ENCODE measurements around the gene FUT3. TPM values are rescaled to one million over a fixed set of nuclear protein-coding genes. Genes with fewer than 3 reads are reported as not detected.
A peak's percentile ranks its signal among the peaks of the same experiment; 100 is the strongest.

The FUT3 gene
- total and polyA plus RNA-seq, 8 donors: 1.1 to 119 (median 7.8) TPM

DNA sequence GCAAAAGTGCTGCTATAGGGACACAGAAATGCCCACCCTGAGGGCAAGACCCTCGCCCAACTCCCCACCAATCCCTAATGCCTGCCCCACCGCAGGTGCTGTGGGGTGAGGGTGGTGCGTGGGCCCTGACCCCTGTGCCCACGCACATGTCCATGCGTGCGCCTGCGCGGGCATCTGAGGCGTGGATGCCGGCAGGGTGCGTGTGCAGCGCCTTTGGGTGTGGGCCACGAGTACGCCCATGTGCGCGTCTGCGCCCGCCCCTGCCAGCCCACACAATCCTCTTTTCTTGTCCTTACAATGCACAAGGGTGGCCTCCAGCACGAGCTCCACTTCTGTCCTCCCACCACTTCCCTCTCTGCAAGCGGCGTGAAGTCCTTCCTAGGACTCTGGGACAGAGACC, 26.1 kb downstream of the FUT3 start:
- WGBS, 5 donors: 88 to 93% (median 91%) methylated on average over 18 to 21 of the region's 21 CpGs
- H3K4me1 ChIP-seq: peaks cover 33 to 55% (median 41%) of the 10 kb centered on the region in 4 donors
- peaks cover 0 to 18% (median 0%) of the 10 kb centered on the region in 3 donors for H3K27me3 ChIP-seq
- intact Hi-C loops (cut with DNase I; ENCODE audit: low total_unique reads): no loop called here
- H3K9me3 ChIP-seq: no peaks in the 10 kb centered on the region
- no peak overlapping the region for H3K27ac ChIP-seq
- H3K36me3 ChIP-seq: no peaks in the 10 kb centered on the region
- no peak for TF ChIP-seq POLR2A (IDR thresholded peaks at IDR 0.05)
- no peak overlapping the region for H3K4me3 ChIP-seq
- DNase-seq: peak in 1 of 2 donors; percentile 10

DNA sequence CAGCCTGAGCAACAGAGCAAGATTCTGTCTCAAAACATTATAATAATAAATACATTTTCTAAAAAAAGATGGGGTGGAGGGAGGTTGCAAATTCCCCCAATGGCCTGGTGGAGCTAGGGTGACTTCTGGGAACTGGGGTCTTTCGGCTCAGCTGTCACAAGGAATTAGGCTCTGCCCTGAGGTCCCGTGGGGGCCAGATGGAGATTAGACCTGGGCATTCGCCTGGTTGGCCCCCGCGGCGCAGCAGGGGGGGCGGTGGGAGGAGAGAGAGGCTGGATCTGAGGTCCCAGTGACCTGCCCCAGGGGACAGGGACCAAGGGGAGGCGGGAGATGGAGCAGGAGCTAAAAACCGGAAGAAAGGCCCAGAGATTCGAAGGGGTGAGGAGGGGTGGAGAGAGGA, 26.5 kb downstream of the FUT3 start:
- 84 to 88% (median 88%) methylated on average over 10 of the region's 10 CpGs for WGBS, 5 donors
- Histone ChIP-seq H3K4me1 (peaks cover 33 to 53% (median 41%) of the 10 kb centered on the region in 4 donors), H3K27ac (no peak overlapping the region), H3K36me3 (no peaks in the 10 kb centered on the region), H3K4me3 (no peak overlapping the region), H3K27me3 (peaks cover 0 to 15% (median 0%) of the 10 kb centered on the region in 3 donors), H3K9me3 (no peaks in the 10 kb centered on the region)
- TF ChIP-seq, protein P1, sequence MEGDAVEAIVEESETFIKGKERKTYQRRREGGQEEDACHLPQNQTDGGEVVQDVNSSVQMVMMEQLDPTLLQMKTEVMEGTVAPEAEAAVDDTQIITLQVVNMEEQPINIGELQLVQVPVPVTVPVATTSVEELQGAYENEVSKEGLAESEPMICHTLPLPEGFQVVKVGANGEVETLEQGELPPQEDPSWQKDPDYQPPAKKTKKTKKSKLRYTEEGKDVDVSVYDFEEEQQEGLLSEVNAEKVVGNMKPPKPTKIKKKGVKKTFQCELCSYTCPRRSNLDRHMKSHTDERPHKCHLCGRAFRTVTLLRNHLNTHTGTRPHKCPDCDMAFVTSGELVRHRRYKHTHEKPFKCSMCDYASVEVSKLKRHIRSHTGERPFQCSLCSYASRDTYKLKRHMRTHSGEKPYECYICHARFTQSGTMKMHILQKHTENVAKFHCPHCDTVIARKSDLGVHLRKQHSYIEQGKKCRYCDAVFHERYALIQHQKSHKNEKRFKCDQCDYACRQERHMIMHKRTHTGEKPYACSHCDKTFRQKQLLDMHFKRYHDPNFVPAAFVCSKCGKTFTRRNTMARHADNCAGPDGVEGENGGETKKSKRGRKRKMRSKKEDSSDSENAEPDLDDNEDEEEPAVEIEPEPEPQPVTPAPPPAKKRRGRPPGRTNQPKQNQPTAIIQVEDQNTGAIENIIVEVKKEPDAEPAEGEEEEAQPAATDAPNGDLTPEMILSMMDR (IDR thresholded peaks at IDR 0.05): no peak
- TF ChIP-seq POLR2AphosphoS5 (IDR thresholded peaks at IDR 0.05) (no peak), POLR2A (IDR thresholded peaks at IDR 0.05) (no peak), EP300 (IDR thresholded peaks at IDR 0.05) (no peak)
- DNase-seq: peak in 1 of 2 donors; percentile 3
- intact Hi-C loops (cut with DNase I; ENCODE audit: low total_unique reads): no loop called here

DNA sequence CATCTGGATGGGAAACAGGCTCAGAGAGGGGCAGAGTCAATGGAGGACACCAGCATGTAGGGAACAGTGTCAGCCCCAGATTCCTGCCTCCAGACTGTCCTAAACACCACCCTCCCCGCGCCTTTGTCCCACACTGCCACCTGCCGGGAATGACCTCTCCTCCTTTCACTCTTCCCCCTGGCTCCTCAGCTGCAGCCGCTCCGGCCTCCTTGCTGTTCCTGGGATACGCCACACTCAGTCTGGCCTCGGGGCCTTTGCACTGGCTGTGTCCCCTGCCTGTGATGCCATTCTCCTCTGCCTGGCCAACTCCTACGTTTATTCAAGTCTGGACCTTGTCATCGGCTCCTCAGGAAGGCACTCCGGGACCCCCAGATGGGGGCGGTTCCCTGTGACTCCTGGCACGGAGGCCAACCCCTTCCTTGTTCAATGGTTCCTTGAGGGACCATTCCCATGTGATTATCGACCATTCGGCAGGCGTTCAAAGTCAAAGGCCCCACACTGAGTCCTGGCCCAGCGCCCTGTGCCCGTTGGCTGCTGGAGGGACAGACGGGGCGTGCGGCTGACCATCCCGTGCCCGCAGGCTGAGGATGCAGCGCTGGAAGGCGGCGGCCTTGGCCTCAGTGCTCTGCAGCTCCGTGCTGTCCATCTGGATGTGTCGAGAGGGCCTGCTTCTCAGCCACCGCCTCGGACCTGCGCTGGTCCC, 27.5 kb downstream of the FUT3 start:
- DNase-seq: peak; percentile 46 to 71
- 76 to 84% (median 81%) methylated on average over 27 to 30 of the region's 30 CpGs for WGBS, 5 donors
- intact Hi-C loops (cut with DNase I; ENCODE audit: low total_unique reads): no loop called here
- H3K27ac ChIP-seq: no peak overlapping the region
- H3K27me3 ChIP-seq: peaks cover 0 to 5% (median 0%) of the 10 kb centered on the region in 3 donors
- H3K9me3 ChIP-seq: no peaks in the 10 kb centered on the region
- TF ChIP-seq POLR2AphosphoS5 (IDR thresholded peaks at IDR 0.05): no peak
- TF ChIP-seq, protein P1 (IDR thresholded peaks at IDR 0.05): peak in 3 of 7 experiments; percentile 27 to 47 (median 37)
- H3K4me1 ChIP-seq: peaks cover 24 to 43% (median 31%) of the 10 kb centered on the region in 4 donors
- H3K36me3 ChIP-seq: no peaks in the 10 kb centered on the region
- no peak overlapping the region for H3K4me3 ChIP-seq

DNA sequence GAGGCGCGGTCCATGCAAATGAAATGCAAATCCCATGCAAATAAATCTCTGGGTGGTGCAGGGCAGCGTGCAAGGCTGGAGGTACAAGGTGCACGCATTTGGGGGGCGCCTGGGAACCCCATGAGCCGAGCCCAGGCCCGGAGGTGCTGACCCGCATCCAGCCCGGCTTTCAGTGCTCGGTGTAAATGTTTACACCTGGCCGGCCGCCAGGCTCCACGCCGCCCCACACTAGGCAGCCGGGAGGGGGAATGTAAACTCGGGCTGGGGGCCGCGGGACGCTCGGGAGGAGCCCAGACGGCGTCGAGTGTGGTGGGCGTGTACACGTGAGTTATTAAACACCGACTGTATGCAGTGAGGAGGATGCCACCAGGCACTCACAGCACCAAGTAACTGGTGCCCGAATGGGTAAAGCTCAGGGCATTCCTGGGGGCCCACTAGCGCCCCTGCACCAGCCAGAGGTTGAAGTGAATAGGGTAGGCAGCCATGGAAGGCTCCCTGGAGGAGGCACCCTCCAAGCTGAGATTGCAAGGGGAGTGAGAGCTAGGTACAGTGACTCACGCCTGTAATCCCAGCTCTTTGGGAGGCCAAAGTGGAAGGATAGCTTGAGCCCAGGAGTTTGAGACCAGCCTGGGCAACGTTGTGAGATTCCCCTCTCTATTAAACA, 28.9 kb downstream of the FUT3 start:
- Histone ChIP-seq H3K27ac (no peak overlapping the region), H3K27me3 (no peaks in the 10 kb centered on the region), H3K4me1 (peaks cover 17 to 41% (median 21%) of the 10 kb centered on the region in 4 donors), H3K4me3 (no peak overlapping the region), H3K9me3 (no peaks in the 10 kb centered on the region), H3K36me3 (no peaks in the 10 kb centered on the region)
- no peak for TF ChIP-seq EP300 (IDR thresholded peaks at IDR 0.05)
- TF ChIP-seq, protein P1 (IDR thresholded peaks at IDR 0.05): no peak
- TF ChIP-seq POLR2AphosphoS5 (IDR thresholded peaks at IDR 0.05): no peak
- TF ChIP-seq POLR2A (IDR thresholded peaks at IDR 0.05): no peak
- intact Hi-C loops (cut with DNase I; ENCODE audit: low total_unique reads): no loop called here
- WGBS, 5 donors: 15 to 41% (median 22%) methylated on average over 18 to 30 of the region's 30 CpGs
- peak; percentile 62 to 69 for DNase-seq

Measured in stomach (tissue), 9 donors.